Measurements from ENCODE around the gene BCAS3. TPM values are rescaled to one million over a fixed set of nuclear protein-coding genes. Genes with fewer than 3 reads are reported as not detected.

Gene BCAS3
- total and polyA plus RNA-seq, 4 donors: 5.8 to 24.6 (median 10.1) TPM

- DNase-seq (ENCODE audit: low spot score): no peak
- Histone ChIP-seq H3K9ac (ENCODE audit: low read depth in 1 of 2, low read length in 2 of 2) (no peak overlapping the region), H3K27ac (ENCODE audit: low read depth in 1 of 2, low read length in 2 of 2) (no peak overlapping the region), H3K9me3 (ENCODE audit: control insufficient read depth in 4 of 4, low read length in 3 of 4) (no peaks in the 10 kb centered on the region), H3K4me1 (ENCODE audit: control insufficient read depth in 4 of 4, insufficient read depth in 4 of 4, low read length in 3 of 4) (peaks cover 0 to 15% (median 7%) of the 10 kb centered on the region in 4 donors), H3K4me3 (ENCODE audit: low read depth in 1 of 3, low read length in 3 of 3) (no peak overlapping the region), H3K27me3 (ENCODE audit: control insufficient read depth in 4 of 4, insufficient read depth in 4 of 4, low read length in 3 of 4) (no peaks in the 10 kb centered on the region), H3K36me3 (ENCODE audit: control insufficient read depth in 4 of 4, insufficient read depth in 3 of 4, low read depth in 1 of 4, low read length in 3 of 4) (peaks cover 0 to 2% (median 0%) of the 10 kb centered on the region in 4 donors)
- TF ChIP-seq GABPA (IDR thresholded peaks at IDR 0.05 in 1 of 2, conservative IDR thresholded peaks at IDR 0.05 in 1 of 2): no peak
- no peak for TF ChIP-seq HNF4G (IDR thresholded peaks at IDR 0.05)
- no peak for TF ChIP-seq FOXA1 (IDR thresholded peaks at IDR 0.05)
- no peak for TF ChIP-seq YY1 (IDR thresholded peaks at IDR 0.05)
- no peak for TF ChIP-seq NR2F2 (IDR thresholded peaks at IDR 0.05)
- TF ChIP-seq SP1 (IDR thresholded peaks at IDR 0.05): no peak
- no peak for TF ChIP-seq ATF3 (IDR thresholded peaks at IDR 0.05)
- 97% methylated on average over 6 of the region's 6 CpGs for WGBS
Observed at GRCh38 chr17:60675997-60676396, 1.7 kb upstream of the BCAS3 start.

GRCh38 chr17:60676758-60677307, 818 bp upstream of the BCAS3 start:
- Histone ChIP-seq H3K27ac (ENCODE audit: low read depth in 1 of 2, low read length in 2 of 2) (peak overlapping the region; percentile 62 to 91), H3K9ac (ENCODE audit: low read depth in 1 of 2, low read length in 2 of 2) (peak overlapping the region; percentile 77 to 90)
- WGBS: 30% methylated on average over 17 of the region's 17 CpGs

GRCh38 chr17:60678118-60678444, 430 bp downstream of the BCAS3 start:
- peaks cover 0 to 2% (median 2%) of the 10 kb centered on the region in 4 donors for H3K36me3 ChIP-seq (ENCODE audit: control insufficient read depth in 4 of 4, insufficient read depth in 3 of 4, low read depth in 1 of 4, low read length in 3 of 4)
- peak overlapping the region; percentile 37 to 62 for H3K27ac ChIP-seq (ENCODE audit: low read depth in 1 of 2, low read length in 2 of 2)
- H3K27me3 ChIP-seq (ENCODE audit: control insufficient read depth in 4 of 4, insufficient read depth in 4 of 4, low read length in 3 of 4): no peaks in the 10 kb centered on the region
- WGBS: 3% methylated on average over 6 of the region's 6 CpGs
- H3K9me3 ChIP-seq (ENCODE audit: control insufficient read depth in 4 of 4, low read length in 3 of 4): no peaks in the 10 kb centered on the region
- peak overlapping the region; percentile 64 to 73 (median 73) for H3K4me3 ChIP-seq (ENCODE audit: low read depth in 1 of 3, low read length in 3 of 3)
- H3K4me1 ChIP-seq (ENCODE audit: control insufficient read depth in 4 of 4, insufficient read depth in 4 of 4, low read length in 3 of 4): peaks cover 0 to 15% (median 7%) of the 10 kb centered on the region in 4 donors
- H3K9ac ChIP-seq (ENCODE audit: low read depth in 1 of 2, low read length in 2 of 2): peak overlapping the region; percentile 31 to 74
- DNase-seq (ENCODE audit: low spot score): no peak
- TF ChIP-seq JUND (IDR thresholded peaks at IDR 0.05) (no peak), EGR1 (IDR thresholded peaks at IDR 0.05; ENCODE audit: low read depth in 2 of 2) (no peak), HNF4A (conservative IDR thresholded peaks at IDR 0.05) (no peak), MAX (IDR thresholded peaks at IDR 0.05) (no peak), RXRA (IDR thresholded peaks at IDR 0.05) (no peak), YY1 (IDR thresholded peaks at IDR 0.05) (no peak), HNF4G (IDR thresholded peaks at IDR 0.05) (no peak), NR2F2 (IDR thresholded peaks at IDR 0.05) (no peak), ATF3 (IDR thresholded peaks at IDR 0.05) (no peak), ZBTB33 (IDR thresholded peaks at IDR 0.05) (no peak)

More at GRCh38 chr17:60676758-60677307, 818 bp upstream of the BCAS3 start:
- Histone ChIP-seq H3K27me3 (ENCODE audit: control insufficient read depth in 4 of 4, insufficient read depth in 4 of 4, low read length in 3 of 4) (no peaks in the 10 kb centered on the region), H3K9me3 (ENCODE audit: control insufficient read depth in 4 of 4, low read length in 3 of 4) (no peaks in the 10 kb centered on the region), H3K4me3 (ENCODE audit: low read depth in 1 of 3, low read length in 3 of 3) (peak overlapping the region; percentile 64 to 98 (median 73)), H3K4me1 (ENCODE audit: control insufficient read depth in 4 of 4, insufficient read depth in 4 of 4, low read length in 3 of 4) (peaks cover 0 to 15% (median 7%) of the 10 kb centered on the region in 4 donors), H3K36me3 (ENCODE audit: control insufficient read depth in 4 of 4, insufficient read depth in 3 of 4, low read depth in 1 of 4, low read length in 3 of 4) (peaks cover 0 to 2% (median 0%) of the 10 kb centered on the region in 4 donors)
- peak; percentile 34 for DNase-seq (ENCODE audit: low spot score)
- no peak for TF ChIP-seq YY1 (IDR thresholded peaks at IDR 0.05)
- TF ChIP-seq REST (IDR thresholded peaks at IDR 0.05): peak; percentile 11
- no peak for TF ChIP-seq GABPA (IDR thresholded peaks at IDR 0.05 in 1 of 2, conservative IDR thresholded peaks at IDR 0.05 in 1 of 2)
- peak; percentile 25 for TF ChIP-seq TAF1 (conservative IDR thresholded peaks at IDR 0.05)
